Motor neuron (in vitro differentiated cells): ENCODE measurements around the gene IL17RB. TPM values are rescaled to one million over a fixed set of nuclear protein-coding genes. Genes with fewer than 3 reads are reported as not detected.
A peak's percentile ranks its signal among the peaks of the same experiment; 100 is the strongest.

Experiments
- ATAC-seq, 8 experiments: fragments of 200-7000 bp; cut with Tn5 transposase; replicated peaks in 6 of 8; 2 replicates each; pipeline ENCODE4 v1.8.0; 2021; ENCODE audit warnings: mild to moderate bottlenecking in 8 of 8, moderate library complexity in 8 of 8
- H3K27ac ChIP-seq, 2 donors: fragments of 250-450 bp; sonication (Bioruptor Pico); 2 replicates each; pipeline ENCODE4 v1.9.0; 2021; ENCODE audit warnings: antibody characterized with exemption in 2 of 2, mild to moderate bottlenecking in 2 of 2, moderate library complexity in 1 of 2
- H3K4me1 ChIP-seq, 2 donors: fragments of 250-450 bp; sonication (Bioruptor Pico); replicated peaks in 1 of 2; 2 replicates each; pipeline ENCODE4 v1.6.1; 2021; ENCODE audit warnings: antibody characterized with exemption in 2 of 2, mild to moderate bottlenecking in 2 of 2, moderate library complexity in 1 of 2
- H3K4me3 ChIP-seq, 5 donors: fragments of 250-450 bp; sonication (Bioruptor Pico); 2 replicates each; pipeline ENCODE4 v1.9.0; 2021; ENCODE audit warnings: antibody characterized with exemption in 5 of 5, mild to moderate bottlenecking in 5 of 5, moderate library complexity in 4 of 5
- WGBS, 10 experiments: fragments of 450-650 bp; shearing (Covaris generic); methylation state at CpG; one replicate each; pipeline ENCODE4 v1.0.0; 2022; 5-methylcytosine and 5-hydroxymethylcytosine counted together
- in situ Hi-C, 9 experiments: fragments of 400-800 bp; cut with MboI; loops; one replicate each; pipeline ENCODE4 v1.15.0; 2021; ENCODE audit warnings: low sequenced_read_pairs in 9 of 9, low pct_unique_long_range_greater_than_20kb in 2 of 9; ENCODE audit not compliant: unreplicated experiment in 9 of 9
- total RNA-seq, 8 experiments: library from RNA; unstranded; fragments of 300-600 nt; gene quantifications; 2 replicates each; pipeline versions ENCODE4 v1.2.3 to v1.2.4, GENCODE V29; 2022

Gene IL17RB
- total RNA-seq, 8 experiments from 2014 or later: 1.7 to 6.2 (median 2.7) TPM

- ATAC-seq: peak in 3 of 8 experiments; percentile 46 to 73 (median 59)
- WGBS, 10 experiments: 42 to 80% (median 48%) methylated on average over 2 to 6 of the region's 10 CpGs; no CpG with 5 or more reads in 6 of the 10 experiments
- Histone ChIP-seq H3K4me1 (peaks cover 0 to 10% of the 10 kb centered on the region in 2 donors), H3K27ac (no peak overlapping the region), H3K4me3 (no peak overlapping the region)
- in situ Hi-C loops: no loop called here
These were observed 39.9 kb upstream of the IL17RB start for GRCh38 chr3:53806182-53807116.

GRCh38 chr3:53807117-53807810 lies 39.1 kb upstream of the IL17RB start:
- ATAC-seq: no peak
- 60 to 96% (median 80%) methylated on average over 1 to 8 of the region's 15 CpGs; no CpG with 5 or more reads in 2 of the 10 experiments for WGBS, 10 experiments
- Histone ChIP-seq H3K27ac (no peak overlapping the region), H3K4me1 (peaks cover 0 to 11% of the 10 kb centered on the region in 2 donors), H3K4me3 (no peak overlapping the region)
- in situ Hi-C loops: no loop called here

GRCh38 chr3:53808496-53808895 lies 37.9 kb upstream of the IL17RB start:
- H3K4me1 ChIP-seq: peaks cover 0 to 17% of the 10 kb centered on the region in 2 donors
- no peak for ATAC-seq
- H3K27ac ChIP-seq: no peak overlapping the region
- in situ Hi-C loops: no loop called here
- 100% methylated on average over 2 to 4 of the region's 13 CpGs; no CpG with 5 or more reads in 8 of the 10 experiments for WGBS, 10 experiments
- no peak overlapping the region for H3K4me3 ChIP-seq

- in situ Hi-C loops: no loop called here
These were observed 37.1 kb upstream of the IL17RB start for GRCh38 chr3:53809267-53809666.

GRCh38 chr3:53809764-53810400 lies 36.5 kb upstream of the IL17RB start:
- in situ Hi-C loops: no loop called here
- WGBS, 10 experiments: 40 to 100% (median 94%) methylated on average over 1 to 14 of the region's 28 CpGs; no CpG with 5 or more reads in 4 of the 10 experiments
- Histone ChIP-seq H3K4me1 (peaks cover 0 to 11% of the 10 kb centered on the region in 2 donors), H3K27ac (no peak overlapping the region), H3K4me3 (no peak overlapping the region)
- ATAC-seq: no peak

More at GRCh38 chr3:53809267-53809666, 37.1 kb upstream of the IL17RB start:
- peaks cover 0 to 17% of the 10 kb centered on the region in 2 donors for H3K4me1 ChIP-seq
- H3K4me3 ChIP-seq: no peak overlapping the region
- 78 to 100% (median 93%) methylated on average over 1 to 7 of the region's 12 CpGs; no CpG with 5 or more reads in 5 of the 10 experiments for WGBS, 10 experiments
- no peak overlapping the region for H3K27ac ChIP-seq
- ATAC-seq: no peak

- Histone ChIP-seq H3K4me3 (no peak overlapping the region), H3K4me1 (peaks cover 0 to 7% of the 10 kb centered on the region in 2 donors), H3K27ac (no peak overlapping the region)
- in situ Hi-C loops: no loop called here
- 60 to 100% (median 94%) methylated on average over 1 to 7 of the region's 24 CpGs; no CpG with 5 or more reads in 3 of the 10 experiments for WGBS, 10 experiments
- ATAC-seq: no peak
These were observed 35.0 kb upstream of the IL17RB start for GRCh38 chr3:53811143-53811927.

GRCh38 chr3:53812434-53812833 lies 33.9 kb upstream of the IL17RB start:
- Histone ChIP-seq H3K4me3 (no peak overlapping the region), H3K27ac (no peak overlapping the region), H3K4me1 (peaks cover 0 to 7% of the 10 kb centered on the region in 2 donors)
- in situ Hi-C loops: no loop called here
- ATAC-seq: peak in 3 of 8 experiments; percentile 28 to 36 (median 32)
- 17 to 72% (median 50%) methylated on average over 1 to 4 of the region's 4 CpGs; no CpG with 5 or more reads in 3 of the 10 experiments for WGBS, 10 experiments

GRCh38 chr3:53813229-53813628 lies 33.1 kb upstream of the IL17RB start:
- Histone ChIP-seq H3K4me3 (no peak overlapping the region), H3K4me1 (peaks cover 0 to 7% of the 10 kb centered on the region in 2 donors), H3K27ac (no peak overlapping the region)
- no peak for ATAC-seq
- in situ Hi-C loops: no loop called here
- 78 to 93% (median 85%) methylated on average over 1 to 5 of the region's 5 CpGs; no CpG with 5 or more reads in 2 of the 10 experiments for WGBS, 10 experiments

- H3K4me3 ChIP-seq: no peak overlapping the region
- in situ Hi-C loops: no loop called here
These were observed 32.5 kb upstream of the IL17RB start for GRCh38 chr3:53813876-53814275.

GRCh38 chr3:53815067-53815466 lies 31.3 kb upstream of the IL17RB start:
- peaks cover 0 to 7% of the 10 kb centered on the region in 2 donors for H3K4me1 ChIP-seq
- ATAC-seq: no peak
- H3K27ac ChIP-seq: no peak overlapping the region
- 75 to 100% (median 82%) methylated on average over 1 to 4 of the region's 4 CpGs; no CpG with 5 or more reads in 2 of the 10 experiments for WGBS, 10 experiments
- H3K4me3 ChIP-seq: no peak overlapping the region
- in situ Hi-C loops: no loop called here

More at GRCh38 chr3:53813876-53814275, 32.5 kb upstream of the IL17RB start:
- 75 to 100% (median 85%) methylated on average over 1 to 9 of the region's 10 CpGs; no CpG with 5 or more reads in 1 of the 10 experiments for whole genome bisulfite sequencing, 10 experiments
- Histone ChIP-seq H3K4me1 (peaks cover 0 to 7% of the 10 kb centered on the region in 2 donors), H3K27ac (no peak overlapping the region)
- no peak for ATAC-seq

- H3K4me3 ChIP-seq: no peak overlapping the region
- no peak for ATAC-seq
- 62 to 100% (median 89%) methylated on average over 1 to 5 of the region's 7 CpGs; no CpG with 5 or more reads in 6 of the 10 experiments for WGBS, 10 experiments
- in situ Hi-C loops: no loop called here
- H3K27ac ChIP-seq: no peak overlapping the region
- H3K4me1 ChIP-seq: peaks cover 0 to 7% of the 10 kb centered on the region in 2 donors
These were observed 30.7 kb upstream of the IL17RB start for GRCh38 chr3:53815651-53816050.

GRCh38 chr3:53816425-53816824 lies 29.9 kb upstream of the IL17RB start:
- in situ Hi-C loops: no loop called here
- Histone ChIP-seq H3K4me1 (peaks cover 0 to 7% of the 10 kb centered on the region in 2 donors), H3K27ac (no peak overlapping the region), H3K4me3 (no peak overlapping the region)
- WGBS, 10 experiments: 36 to 92% (median 73%) methylated on average over 2 to 4 of the region's 4 CpGs; no CpG with 5 or more reads in 1 of the 10 experiments
- peak in 2 of 8 experiments; percentile 39 to 44 for ATAC-seq
